Activated naive CD4-positive, alpha-beta T cell treated with anti-CD3 and anti-CD28 coated beads, Interleukin-2, amount 10 ng/mL, durations not matched to agents 7 days and 5 days (primary cell): ENCODE measurements around the gene SIPA1L3.
A peak's percentile ranks its signal among the peaks of the same experiment; 100 is the strongest.

ENCODE experiments used
- CTCF ChIA-PET: fragments of 350-600 bp; sonication (Branson Sonifier 250); formaldehyde crosslinking; loops from one replicate; lab custom pipeline; 2021; ENCODE audit warnings: antibody characterized with exemption; lab: Charles Lee
- DNase-seq: peaks from one replicate; pipeline ENCODE4 v3.0.0-alpha.2; 2020
- H3K27ac Mint-ChIP-seq: one replicate; pipeline ENCODE4 v1.8.0; 2021; ENCODE audit warnings: mild to moderate bottlenecking, moderate library complexity, mixed read lengths
- H3K27me3 Mint-ChIP-seq: one replicate; pipeline ENCODE4 v1.8.0; 2021; ENCODE audit warnings: mild to moderate bottlenecking, mixed read lengths
- H3K36me3 Mint-ChIP-seq: one replicate; pipeline ENCODE4 v1.8.0; 2021; ENCODE audit warnings: mixed read lengths
- H3K4me1 Mint-ChIP-seq: one replicate; pipeline ENCODE4 v1.8.0; 2021; ENCODE audit warnings: mixed read lengths
- H3K4me3 Mint-ChIP-seq: one replicate; pipeline ENCODE4 v1.8.0; 2021; ENCODE audit warnings: mild to moderate bottlenecking, moderate library complexity, mixed read lengths
- H3K9me3 Mint-ChIP-seq: one replicate; pipeline ENCODE4 v1.8.0; 2021; ENCODE audit warnings: mixed read lengths

Gene SIPA1L3

GRCh38 chr19:38164526-38164925 is 257.5 kb downstream of the SIPA1L3 start:
- Mint-ChIP-seq H3K36me3 (peaks cover 29% of the 10 kb centered on the region), H3K27ac (no peak overlapping the region), H3K4me1 (no peaks in the 10 kb centered on the region), H3K27me3 (no peaks in the 10 kb centered on the region), H3K9me3 (peaks cover 7% of the 10 kb centered on the region), H3K4me3 (no peak overlapping the region)
- CTCF ChIA-PET, result no interaction called here
- DNase-seq, result no peak

DNA sequence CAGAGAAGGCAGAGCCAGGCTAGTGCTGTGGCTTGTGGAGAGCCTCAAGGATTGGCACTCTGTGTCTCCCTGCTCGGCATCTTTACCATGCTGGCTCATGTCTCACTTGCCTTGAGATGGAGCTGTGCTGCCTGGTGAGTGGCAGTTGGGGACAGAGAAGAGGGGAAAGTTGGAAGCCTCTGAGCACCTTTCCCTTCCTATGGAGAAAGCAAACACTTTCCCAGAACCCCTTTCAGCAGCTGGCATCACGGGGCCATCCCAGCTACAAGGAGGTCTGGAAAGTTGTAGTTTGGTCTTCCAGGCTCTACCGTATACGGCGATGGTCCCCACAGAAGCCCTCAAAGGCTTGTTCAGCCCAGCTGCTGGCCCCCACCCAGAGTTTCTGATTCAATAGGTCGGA is 258.3 kb downstream of the SIPA1L3 start:
- peaks cover 29% of the 10 kb centered on the region for H3K36me3 Mint-ChIP-seq
- H3K27ac Mint-ChIP-seq, result no peak overlapping the region
- H3K27me3 Mint-ChIP-seq, result no peaks in the 10 kb centered on the region
- H3K4me3 Mint-ChIP-seq, result no peak overlapping the region
- no peaks in the 10 kb centered on the region for H3K4me1 Mint-ChIP-seq
- CTCF ChIA-PET, result no interaction called here
- no peak for DNase-seq
- H3K9me3 Mint-ChIP-seq, result peaks cover 7% of the 10 kb centered on the region

DNA sequence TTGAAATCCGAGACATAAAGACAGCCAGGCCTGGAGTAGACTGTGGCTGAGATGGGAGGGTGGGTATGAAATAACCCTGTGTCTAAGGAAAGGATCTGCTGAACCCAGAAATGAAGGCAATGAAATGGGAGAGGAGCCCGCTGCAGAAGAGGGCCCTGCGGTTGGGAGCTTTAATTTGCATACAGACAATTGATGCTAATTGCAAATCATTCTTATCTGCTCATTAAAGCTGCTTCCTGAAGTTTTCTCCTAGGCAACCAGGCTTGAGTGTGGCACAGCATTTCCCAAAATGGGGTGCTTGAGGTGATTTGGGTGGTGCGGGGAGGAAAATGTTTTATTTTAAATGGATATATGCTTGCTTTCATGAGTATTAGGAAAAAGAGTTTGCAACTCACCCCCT is 261.6 kb downstream of the SIPA1L3 start:
- Mint-ChIP-seq H3K27ac (no peak overlapping the region), H3K4me3 (no peak overlapping the region), H3K36me3 (peaks cover 8% of the 10 kb centered on the region), H3K9me3 (no peaks in the 10 kb centered on the region), H3K27me3 (no peaks in the 10 kb centered on the region), H3K4me1 (no peaks in the 10 kb centered on the region)
- CTCF ChIA-PET, result no interaction called here
- no peak for DNase-seq

DNA sequence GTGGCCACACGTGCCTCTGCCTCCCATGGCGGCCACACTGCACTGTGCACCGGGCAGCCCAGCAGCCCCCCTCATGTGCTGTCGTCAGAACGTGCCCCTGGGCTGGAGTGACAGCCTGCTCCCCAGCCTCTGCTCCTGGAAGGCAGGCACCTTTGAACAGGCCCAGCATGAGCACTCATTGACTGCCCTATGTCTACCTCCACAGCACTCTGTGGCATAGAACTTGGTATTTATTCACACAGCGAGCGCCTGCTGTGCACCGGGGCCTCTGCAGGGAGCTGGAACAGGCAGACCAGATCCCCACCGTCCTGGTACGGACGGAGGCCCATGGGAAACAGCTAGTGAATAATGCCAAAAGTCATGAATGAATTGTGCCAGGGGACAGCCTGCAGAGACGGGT is 263.3 kb downstream of the SIPA1L3 start:
- no peaks in the 10 kb centered on the region for H3K4me1 Mint-ChIP-seq
- H3K9me3 Mint-ChIP-seq, result no peaks in the 10 kb centered on the region
- peaks cover 2% of the 10 kb centered on the region for H3K36me3 Mint-ChIP-seq
- CTCF ChIA-PET, result no interaction called here
- DNase-seq, result no peak
- H3K27me3 Mint-ChIP-seq, result no peaks in the 10 kb centered on the region
- no peak overlapping the region for H3K4me3 Mint-ChIP-seq
- peak overlapping the region; percentile 26 for H3K27ac Mint-ChIP-seq

DNA sequence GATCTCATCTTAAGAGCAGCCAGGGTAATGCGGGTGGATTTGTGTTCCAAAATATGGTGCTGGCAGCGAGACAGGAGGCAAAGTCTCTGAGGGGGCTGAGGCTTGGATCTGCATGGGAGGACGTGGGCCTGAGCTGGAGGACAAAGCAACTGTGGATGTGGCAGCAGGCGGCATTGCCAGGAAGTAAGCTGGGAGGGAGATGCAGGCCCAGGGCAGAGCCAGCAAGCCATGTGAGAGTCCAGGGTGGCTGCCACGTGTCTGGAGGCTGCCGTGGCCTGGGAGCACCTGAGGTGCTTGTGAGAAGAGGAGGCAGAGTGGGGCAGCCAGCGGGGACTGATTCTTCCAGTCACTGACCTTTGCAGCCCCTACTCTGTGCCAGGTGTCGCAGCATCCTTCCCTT is 265.0 kb downstream of the SIPA1L3 start:
- Mint-ChIP-seq H3K27me3 (no peaks in the 10 kb centered on the region), H3K36me3 (no peaks in the 10 kb centered on the region), H3K9me3 (no peaks in the 10 kb centered on the region), H3K27ac (no peak overlapping the region), H3K4me1 (no peaks in the 10 kb centered on the region), H3K4me3 (no peak overlapping the region)
- DNase-seq, result no peak
- CTCF ChIA-PET, result no interaction called here

DNA sequence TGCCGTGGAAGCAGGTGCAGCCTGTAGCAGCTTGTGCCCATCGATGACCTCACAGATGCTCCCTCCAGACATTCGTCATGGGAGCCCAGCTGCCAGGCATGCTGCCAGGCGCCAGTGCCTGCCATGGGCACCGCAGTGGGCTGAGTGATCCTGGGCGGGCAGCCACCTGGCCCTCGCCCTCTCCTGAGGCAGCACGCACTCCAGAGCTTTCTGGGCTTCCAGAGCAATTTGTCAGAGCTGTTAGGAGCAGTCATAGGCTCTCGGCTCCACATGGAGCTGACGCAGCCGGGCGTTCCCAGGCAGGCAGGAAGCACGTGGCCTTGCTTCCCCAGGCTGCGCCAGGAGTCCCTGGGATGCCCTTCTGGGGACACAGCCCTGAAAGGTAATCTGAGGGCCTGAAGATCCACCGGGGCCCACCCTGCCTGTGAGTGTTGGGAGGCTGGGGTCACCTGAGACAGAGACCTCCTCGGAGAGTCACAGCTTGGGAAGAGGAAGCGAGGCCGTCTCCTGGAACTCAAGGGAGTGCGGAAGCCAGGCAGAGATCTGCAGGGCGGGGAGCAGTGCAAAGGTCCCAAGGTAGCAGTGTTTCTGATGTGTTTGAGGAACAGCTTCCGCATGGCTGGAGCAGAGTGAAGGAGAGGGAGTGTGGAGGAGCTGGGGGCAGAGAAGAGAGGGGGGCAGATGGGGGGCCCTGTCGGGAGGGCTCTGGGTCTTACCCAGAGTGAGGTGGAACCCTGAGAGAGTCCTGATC is 266.5 kb downstream of the SIPA1L3 start:
- no peak for DNase-seq
- Mint-ChIP-seq H3K27me3 (no peaks in the 10 kb centered on the region), H3K27ac (no peak overlapping the region), H3K4me3 (no peak overlapping the region), H3K4me1 (no peaks in the 10 kb centered on the region), H3K36me3 (no peaks in the 10 kb centered on the region), H3K9me3 (no peaks in the 10 kb centered on the region)
- CTCF ChIA-PET, result no interaction called here

- no peak overlapping the region for H3K27ac Mint-ChIP-seq
- no peak for DNase-seq
- CTCF ChIA-PET, result no interaction called here
Observed at GRCh38 chr19:38175422-38175821, 268.4 kb downstream of the SIPA1L3 start.

DNA sequence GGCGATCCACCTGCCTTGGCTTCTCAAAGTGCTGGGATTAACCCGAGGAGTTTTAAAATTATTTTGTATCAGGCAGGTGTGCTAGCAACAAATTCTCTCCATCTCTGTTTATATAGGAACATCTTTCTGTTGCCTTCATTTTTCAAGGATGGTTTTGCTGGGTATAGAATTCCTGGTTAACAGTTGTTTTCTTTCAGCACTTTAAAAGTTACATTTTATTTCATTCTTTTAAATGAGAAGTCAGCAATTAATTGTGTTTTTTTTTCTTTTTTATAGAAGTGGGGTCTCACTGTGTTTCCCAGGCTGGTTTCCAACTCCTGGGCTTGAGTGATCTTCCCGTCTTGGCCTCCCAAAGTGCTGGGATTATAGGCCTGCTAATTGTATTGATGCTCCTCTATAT is 273.1 kb downstream of the SIPA1L3 start:
- H3K27ac Mint-ChIP-seq, result no peak overlapping the region
- no peaks in the 10 kb centered on the region for H3K27me3 Mint-ChIP-seq
- peaks cover 14% of the 10 kb centered on the region for H3K36me3 Mint-ChIP-seq
- H3K9me3 Mint-ChIP-seq, result peaks cover 6% of the 10 kb centered on the region
- CTCF ChIA-PET, result no interaction called here
- H3K4me3 Mint-ChIP-seq, result no peak overlapping the region
- DNase-seq, result no peak
- no peaks in the 10 kb centered on the region for H3K4me1 Mint-ChIP-seq

More at GRCh38 chr19:38175422-38175821, 268.4 kb downstream of the SIPA1L3 start:
- H3K36me3 Mint-ChIP-seq, result peaks cover 4% of the 10 kb centered on the region
- peaks cover 2% of the 10 kb centered on the region for H3K9me3 Mint-ChIP-seq
- no peak overlapping the region for H3K4me3 Mint-ChIP-seq
- H3K4me1 Mint-ChIP-seq, result no peaks in the 10 kb centered on the region
- H3K27me3 Mint-ChIP-seq, result no peaks in the 10 kb centered on the region

GRCh38 chr19:38182536-38183210 is 275.7 kb downstream of the SIPA1L3 start:
- Mint-ChIP-seq H3K36me3 (peaks cover 14% of the 10 kb centered on the region), H3K4me3 (no peak overlapping the region), H3K4me1 (no peaks in the 10 kb centered on the region), H3K27me3 (no peaks in the 10 kb centered on the region), H3K27ac (no peak overlapping the region), H3K9me3 (peaks cover 6% of the 10 kb centered on the region)
- CTCF ChIA-PET, result no interaction called here
- no peak for DNase-seq

DNA sequence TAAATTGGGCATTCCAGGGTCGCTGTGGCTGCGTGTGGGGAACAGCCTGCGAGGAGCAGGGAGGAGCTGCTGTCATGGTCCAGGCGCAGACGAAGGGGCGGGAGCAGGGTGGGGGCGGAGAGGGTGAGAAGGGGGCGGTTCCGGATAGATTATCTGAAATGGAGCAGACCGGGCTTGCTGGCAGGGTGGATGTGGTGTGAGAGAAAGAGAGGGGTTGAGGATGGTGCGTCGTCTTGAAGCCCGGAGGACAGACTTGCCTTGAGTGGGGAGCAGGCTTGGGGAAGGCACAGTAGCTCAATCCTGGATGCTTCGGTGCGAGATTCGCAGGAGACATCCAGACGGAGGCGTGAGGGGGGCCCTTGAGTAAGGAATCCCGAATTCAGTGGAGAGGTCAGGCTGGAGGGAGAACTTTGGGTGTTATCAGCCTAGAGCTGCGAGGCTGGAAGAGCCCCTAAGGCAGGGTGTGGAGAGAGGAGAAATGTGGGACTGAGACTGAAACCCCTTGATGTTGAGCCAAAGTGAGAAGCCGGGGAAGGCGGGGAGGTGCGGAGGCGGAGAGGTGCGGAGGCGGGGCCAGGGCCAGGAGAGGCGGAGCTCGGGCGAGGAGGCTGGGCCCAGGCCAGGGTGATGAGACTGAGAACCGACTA is 276.4 kb downstream of the SIPA1L3 start:
- Mint-ChIP-seq H3K36me3 (peaks cover 14% of the 10 kb centered on the region), H3K27me3 (no peaks in the 10 kb centered on the region), H3K4me1 (no peaks in the 10 kb centered on the region), H3K9me3 (peaks cover 6% of the 10 kb centered on the region), H3K27ac (peak overlapping the region; percentile 7), H3K4me3 (no peak overlapping the region)
- CTCF ChIA-PET, result no interaction called here
- no peak for DNase-seq

GRCh38 chr19:38184815-38185214 is 277.8 kb downstream of the SIPA1L3 start:
- H3K27ac Mint-ChIP-seq, result no peak overlapping the region
- peaks cover 11% of the 10 kb centered on the region for H3K36me3 Mint-ChIP-seq
- no peak for DNase-seq
- CTCF ChIA-PET, result no interaction called here
- no peaks in the 10 kb centered on the region for H3K27me3 Mint-ChIP-seq
- H3K4me3 Mint-ChIP-seq, result no peak overlapping the region
- peaks cover 5% of the 10 kb centered on the region for H3K9me3 Mint-ChIP-seq
- peaks cover 6% of the 10 kb centered on the region for H3K4me1 Mint-ChIP-seq

GRCh38 chr19:38185562-38185961 is 278.6 kb downstream of the SIPA1L3 start:
- Mint-ChIP-seq H3K36me3 (peaks cover 10% of the 10 kb centered on the region), H3K4me3 (no peak overlapping the region), H3K9me3 (peaks cover 5% of the 10 kb centered on the region), H3K4me1 (peaks cover 7% of the 10 kb centered on the region), H3K27me3 (no peaks in the 10 kb centered on the region), H3K27ac (no peak overlapping the region)
- no peak for DNase-seq
- CTCF ChIA-PET, result no interaction called here

GRCh38 chr19:38190061-38190460 is 283.1 kb downstream of the SIPA1L3 start:
- DNase-seq, result no peak
- Mint-ChIP-seq H3K9me3 (peaks cover 2% of the 10 kb centered on the region), H3K27me3 (no peaks in the 10 kb centered on the region), H3K27ac (no peak overlapping the region), H3K36me3 (peaks cover 3% of the 10 kb centered on the region), H3K4me3 (no peak overlapping the region), H3K4me1 (peaks cover 7% of the 10 kb centered on the region)
- CTCF ChIA-PET, result no interaction called here

DNA sequence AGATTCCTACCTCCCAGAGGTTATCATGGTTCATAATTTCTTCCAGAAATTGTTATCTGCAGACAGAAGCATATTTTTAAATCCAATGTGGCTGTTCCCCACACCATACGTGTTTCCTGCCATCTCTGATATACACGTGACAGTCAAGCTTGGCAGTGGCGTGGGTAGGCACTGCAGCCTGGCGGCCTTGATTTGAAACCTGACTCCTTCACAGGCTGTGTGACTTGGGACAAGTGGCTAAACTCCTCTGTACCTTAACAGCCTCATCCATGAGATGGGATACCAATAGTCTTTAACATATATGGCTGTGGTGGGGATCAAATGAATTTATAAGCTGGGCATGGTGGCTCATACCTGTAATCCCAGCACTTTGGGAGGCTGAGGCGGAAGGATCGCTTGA is 283.8 kb downstream of the SIPA1L3 start:
- Mint-ChIP-seq H3K4me1 (peaks cover 9% of the 10 kb centered on the region), H3K4me3 (no peak overlapping the region), H3K27ac (no peak overlapping the region), H3K27me3 (no peaks in the 10 kb centered on the region), H3K9me3 (peaks cover 5% of the 10 kb centered on the region), H3K36me3 (peaks cover 7% of the 10 kb centered on the region)
- no peak for DNase-seq
- CTCF ChIA-PET, result interaction anchor here (0.6 kb wide), 1 partner anchor 288 kb away, joined by 3 read pairs; no protein-coding TSS in a partner anchor

- H3K9me3 Mint-ChIP-seq, result peaks cover 11% of the 10 kb centered on the region
- CTCF ChIA-PET, result no interaction called here
- peaks cover 9% of the 10 kb centered on the region for H3K4me1 Mint-ChIP-seq
- H3K4me3 Mint-ChIP-seq, result no peak overlapping the region
- H3K27ac Mint-ChIP-seq, result no peak overlapping the region
- DNase-seq, result no peak
- no peaks in the 10 kb centered on the region for H3K27me3 Mint-ChIP-seq
- peaks cover 13% of the 10 kb centered on the region for H3K36me3 Mint-ChIP-seq
Observed at GRCh38 chr19:38191747-38192146, 284.7 kb downstream of the SIPA1L3 start.
